Stimulated activated CD4-positive, alpha-beta T cell treated with anti-CD3 and anti-CD28 coated beads, Interleukin-4, amount 100 ng/mL, for 24 hours (primary cell): ENCODE measurements around the gene DPY30.

Experiments used
- DNase-seq: peaks from one replicate; pipeline ENCODE4 v3.0.0-alpha.2; 2020

The DPY30 gene

GRCh38 chr2:32009516-32010256 lies 29.9 kb downstream of the DPY30 start:
- DNase-seq: peak; percentile 45

- DNase-seq: no peak
Observed at GRCh38 chr2:32008805-32009515, 30.6 kb downstream of the DPY30 start.

DNA sequence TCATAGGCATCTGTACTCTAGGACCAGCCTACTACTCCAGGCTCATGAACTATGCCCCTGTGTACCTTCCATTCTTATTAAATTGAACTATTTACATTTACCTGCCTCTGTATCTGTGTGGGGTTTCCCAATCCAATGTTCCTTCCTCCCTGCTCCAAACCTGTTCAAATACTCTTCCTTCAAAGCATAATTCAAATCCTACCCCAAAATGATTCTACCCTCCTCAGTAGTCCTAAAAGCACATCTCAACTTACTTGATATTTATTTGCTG lies 32.5 kb downstream of the DPY30 start:
- DNase-seq: no peak

- no peak for DNase-seq
Observed at GRCh38 chr2:32005371-32005976, 34.1 kb downstream of the DPY30 start.

- no peak for DNase-seq
Observed at GRCh38 chr2:32003791-32004190, 35.8 kb downstream of the DPY30 start.

GRCh38 chr2:32002406-32002805 lies 37.2 kb downstream of the DPY30 start:
- DNase-seq: no peak

GRCh38 chr2:31999438-31999837 lies 40.2 kb downstream of the DPY30 start:
- DNase-seq: no peak

- no peak for DNase-seq
Observed at GRCh38 chr2:31998731-31999383, 40.7 kb downstream of the DPY30 start.

DNA sequence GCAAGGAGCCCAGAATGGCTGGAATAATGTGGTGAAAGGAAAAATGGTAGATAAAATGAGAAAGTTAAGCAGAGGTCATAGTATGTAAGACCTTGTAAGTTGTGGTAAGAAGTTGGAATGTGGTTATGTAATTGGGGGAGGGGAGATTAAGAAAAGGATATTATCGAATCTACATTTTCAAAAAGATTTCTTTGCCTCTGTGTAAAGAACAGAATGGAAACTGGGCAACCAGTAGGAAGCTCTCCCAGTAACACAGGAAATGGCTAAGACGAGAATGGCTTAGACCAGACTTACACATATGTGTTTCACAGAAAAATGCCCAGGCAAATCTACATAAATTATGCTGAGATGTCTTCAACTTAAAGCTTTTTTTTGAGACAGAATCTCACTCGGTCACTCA lies 42.0 kb downstream of the DPY30 start:
- no peak for DNase-seq

DNA sequence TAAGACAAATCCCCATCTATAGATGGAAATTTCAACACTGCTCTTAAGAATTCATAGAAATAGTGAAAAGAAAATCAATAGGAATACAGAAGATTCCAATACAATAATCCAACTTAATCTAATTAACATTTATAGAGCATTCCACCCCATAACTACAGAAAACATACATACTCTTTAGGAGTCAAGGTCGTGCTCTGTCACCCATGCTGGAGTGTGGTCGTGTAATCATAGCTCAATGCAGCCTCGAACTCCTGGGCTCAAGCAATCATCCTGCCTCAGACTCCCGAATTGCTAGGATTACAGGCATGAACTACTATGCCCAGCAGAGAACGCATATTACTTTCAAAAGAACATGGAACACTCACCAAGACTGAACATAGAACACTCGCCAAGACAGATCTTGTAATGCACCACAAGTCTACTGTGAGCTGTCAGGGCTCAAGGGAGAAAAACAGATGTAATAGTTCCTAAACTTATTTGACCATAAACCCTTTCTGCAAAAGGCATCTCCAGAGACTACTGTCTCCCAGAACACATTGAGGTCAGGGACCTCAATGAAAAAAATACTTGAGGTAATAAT lies 42.9 kb downstream of the DPY30 start:
- no peak for DNase-seq

DNA sequence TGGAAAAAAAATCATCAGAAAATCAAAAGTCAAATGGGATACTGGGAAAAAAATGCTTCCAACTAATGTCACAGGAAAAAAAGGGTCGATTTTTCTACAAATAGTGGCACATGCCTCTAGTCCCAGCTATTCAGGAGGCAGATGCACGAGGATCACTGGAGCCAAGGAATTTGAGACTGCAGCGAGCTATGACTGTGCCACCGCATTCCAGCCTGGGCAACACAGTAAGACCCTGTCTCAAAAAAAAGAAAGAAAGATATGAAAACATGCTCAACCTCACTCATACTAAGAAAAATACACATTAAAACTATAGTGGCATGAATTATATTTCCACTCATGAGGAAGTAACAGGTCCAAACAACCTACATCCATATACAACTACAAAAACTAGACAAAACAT lies 46.7 kb downstream of the DPY30 start:
- no peak for DNase-seq

- DNase-seq: no peak
Observed at GRCh38 chr2:31992025-31992579, 47.5 kb downstream of the DPY30 start.

- DNase-seq: no peak
Observed at GRCh38 chr2:31989946-31990345, 49.7 kb downstream of the DPY30 start.

DNA sequence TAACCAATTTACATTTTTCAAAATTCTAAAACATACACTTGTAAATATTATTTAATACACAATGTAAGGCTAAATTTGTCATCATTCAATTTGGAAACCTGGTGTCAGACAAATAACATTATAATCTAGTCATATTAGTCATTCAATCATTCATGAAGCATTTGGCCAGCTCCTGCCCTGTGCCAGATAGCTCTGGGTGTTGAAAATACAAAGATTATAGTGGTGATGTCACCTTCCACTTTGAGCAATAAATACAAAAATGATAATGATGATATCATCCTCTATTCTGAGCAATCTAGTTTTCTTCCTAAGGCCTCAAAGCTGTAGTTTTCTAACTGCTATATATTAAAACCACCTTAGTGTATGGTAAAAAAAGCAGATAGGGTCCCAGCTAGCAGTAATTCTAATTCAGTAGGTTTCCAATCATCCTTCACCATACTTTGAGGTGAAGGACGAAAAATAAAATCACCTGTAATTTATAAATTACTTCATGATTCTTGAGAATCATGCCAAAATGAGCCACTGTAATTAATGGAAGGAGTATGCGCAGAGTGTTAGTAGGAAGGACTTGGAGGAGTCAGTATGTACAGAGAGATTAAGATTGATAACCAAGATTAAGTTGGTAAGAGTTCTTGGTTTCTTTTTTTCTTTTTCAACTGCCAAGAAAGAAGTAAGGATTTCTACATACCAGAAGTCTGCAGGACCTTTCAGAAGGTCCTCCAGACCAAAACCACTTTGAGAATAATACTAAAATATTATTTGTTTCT lies 52.0 kb downstream of the DPY30 start:
- DNase-seq: no peak

DNA sequence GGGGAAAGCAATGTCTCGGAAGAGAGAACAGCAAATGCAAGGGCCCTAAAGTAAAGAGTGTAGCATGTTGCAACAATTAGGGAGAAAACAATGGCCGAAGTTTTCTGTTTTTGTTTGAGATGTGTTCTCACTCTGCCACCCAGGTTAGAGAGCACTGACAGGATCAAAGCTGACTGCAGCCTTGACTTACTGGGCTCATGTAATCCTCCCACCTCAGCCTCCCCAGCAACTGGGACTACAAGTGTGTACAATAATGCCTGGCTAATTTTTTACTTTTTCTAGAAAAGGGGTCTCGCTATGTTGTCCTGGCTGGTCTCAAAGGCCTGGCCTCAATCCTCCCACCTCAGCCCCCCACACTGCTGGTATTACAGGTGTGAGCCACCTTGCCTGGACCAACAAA lies 52.7 kb downstream of the DPY30 start:
- no peak for DNase-seq

DNA sequence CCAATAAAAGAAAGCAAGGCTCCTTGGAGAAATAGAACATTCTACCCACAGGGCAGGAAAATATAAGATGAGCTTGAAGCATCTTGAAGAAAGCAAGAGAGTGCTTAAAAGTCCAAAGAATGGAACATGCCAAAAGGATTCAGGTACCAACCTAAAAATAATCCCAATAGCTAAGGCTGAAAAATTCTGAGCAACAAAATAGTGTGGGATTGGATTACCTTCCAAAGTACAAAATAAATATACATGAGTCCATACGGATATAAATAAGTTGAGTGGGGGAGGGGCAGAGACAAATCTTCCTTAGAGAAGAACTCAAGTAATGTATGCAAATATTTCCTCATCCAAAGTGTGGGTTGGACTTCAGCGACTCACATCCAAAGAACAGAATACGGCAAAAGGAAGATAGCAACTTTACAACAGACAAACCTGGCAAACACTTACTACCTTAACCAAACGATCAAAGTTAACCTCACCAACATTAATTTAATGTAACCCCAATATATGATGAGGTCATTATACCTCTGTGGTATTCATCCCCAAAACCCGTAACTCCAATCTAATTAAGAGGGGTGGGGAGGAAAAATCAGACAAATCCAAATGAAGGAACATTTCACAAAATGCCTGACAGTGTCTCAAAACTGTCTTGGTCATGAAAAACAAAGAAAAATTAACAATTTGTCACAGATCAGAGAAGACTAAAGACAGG lies 55.7 kb downstream of the DPY30 start:
- DNase-seq: no peak

DNA sequence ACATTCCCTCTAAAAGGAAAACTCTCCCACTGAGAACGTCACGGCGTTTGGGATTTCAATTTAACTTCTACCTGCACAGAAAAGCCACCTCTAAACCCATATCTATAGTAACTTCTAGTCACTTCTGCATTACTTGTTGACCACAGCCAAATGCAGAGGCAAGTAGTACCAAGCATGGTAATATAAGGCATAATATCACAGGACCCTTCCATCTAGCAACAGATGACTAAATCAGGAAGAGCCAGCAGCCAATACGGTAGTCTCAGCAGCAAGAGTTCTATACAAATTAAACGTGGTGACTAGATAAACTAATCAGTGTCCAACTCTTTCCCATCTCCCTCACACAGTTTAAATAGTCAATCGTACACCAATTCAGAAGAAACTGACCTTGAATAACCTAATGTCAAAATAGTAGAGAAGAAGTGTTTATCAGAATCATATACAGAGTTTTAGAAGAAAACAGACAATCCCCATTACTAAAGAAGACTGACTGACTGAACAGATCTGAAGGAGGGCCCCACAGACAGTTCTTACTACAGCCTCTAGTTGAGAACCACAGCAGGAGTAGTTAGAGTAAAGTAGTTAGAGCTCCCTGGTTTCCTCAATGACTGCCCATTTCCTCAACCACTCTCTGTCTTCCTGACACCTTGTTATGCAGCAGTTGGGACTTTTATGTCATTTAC lies 58.8 kb downstream of the DPY30 start:
- no peak for DNase-seq

DNA sequence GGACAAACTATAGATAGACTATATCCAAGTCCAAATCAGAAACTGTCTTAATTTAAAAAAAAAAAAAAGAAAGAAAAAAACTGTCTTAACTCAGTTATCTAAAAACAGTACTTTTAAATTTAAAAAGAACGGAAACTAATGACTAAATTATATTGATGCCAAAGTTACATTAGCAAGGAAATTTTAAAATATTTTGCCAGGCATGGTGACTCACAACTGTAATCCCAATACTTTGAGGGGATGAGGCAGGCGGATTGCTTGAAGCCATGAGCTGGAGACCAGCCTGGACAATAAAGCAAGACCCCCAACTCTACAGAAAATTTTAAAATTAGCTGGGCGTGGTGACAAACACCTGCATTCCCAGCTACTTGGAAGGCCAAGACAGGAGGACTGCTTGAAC lies 59.6 kb downstream of the DPY30 start:
- no peak for DNase-seq

- no peak for DNase-seq
Observed at GRCh38 chr2:31979018-31979417, 60.6 kb downstream of the DPY30 start.

DNA sequence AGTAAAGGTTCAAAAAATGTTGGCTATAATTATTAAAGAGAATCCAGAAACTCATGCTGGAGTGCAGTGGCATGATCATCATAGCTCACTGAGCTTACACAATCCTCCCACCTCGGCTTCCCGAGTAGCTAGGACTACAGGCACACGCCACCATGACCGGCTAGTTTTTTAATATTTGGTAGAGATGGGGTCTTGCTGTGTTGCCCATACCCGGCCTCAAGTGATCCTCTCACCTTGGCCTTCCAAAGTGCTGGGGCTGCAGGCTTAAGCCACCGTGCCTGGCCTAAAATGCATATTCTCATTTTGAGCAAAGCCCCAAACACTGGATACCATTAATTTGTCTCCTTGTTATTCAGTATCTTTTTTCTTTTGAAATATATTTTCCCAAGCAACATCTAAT lies 61.2 kb downstream of the DPY30 start:
- DNase-seq: no peak
